Measurements from ENCODE around the gene PRR5L.
A peak's percentile ranks its signal among the peaks of the same experiment; 100 is the strongest.
"Not testable (repeated sequence)": the region's sequence is repeated elsewhere in the genome, so short reads cannot be mapped to it uniquely, and the experiment has no call there.

PRR5L gene

DNA sequence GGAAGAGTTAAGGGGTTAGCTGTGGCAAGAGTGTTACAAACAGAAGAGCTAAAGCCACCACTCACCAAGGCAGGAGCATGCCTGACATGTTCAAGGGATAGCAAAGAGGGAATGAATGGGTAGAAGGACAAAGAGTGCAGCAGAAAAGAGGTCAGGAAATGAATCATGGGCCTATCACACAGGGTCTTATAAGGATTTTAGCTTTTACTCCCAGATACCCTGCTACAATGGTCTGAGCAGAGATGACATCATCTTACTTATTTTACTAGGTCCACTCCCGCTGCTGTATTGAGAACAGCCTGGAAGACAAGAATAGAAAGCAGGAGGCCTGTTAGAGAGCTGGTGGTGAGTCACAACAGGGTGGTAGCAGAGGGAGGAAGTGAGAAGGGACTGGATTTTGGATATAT, 204.2 kb downstream of the PRR5L start:
- no peak for DNase-seq (ENCODE audit: low read depth)

- no peak for DNase-seq (ENCODE audit: low read depth)
These were observed 205.1 kb downstream of the PRR5L start for GRCh38 chr11:36501236-36501635.

- DNase-seq (ENCODE audit: low read depth) = no peak
These were observed 211.9 kb downstream of the PRR5L start for GRCh38 chr11:36507824-36508489.

- DNase-seq (ENCODE audit: low read depth) = no peak
These were observed 212.7 kb downstream of the PRR5L start for GRCh38 chr11:36508743-36509142.

- no peak for DNase-seq (ENCODE audit: low read depth)
These were observed 213.1 kb downstream of the PRR5L start for GRCh38 chr11:36509201-36509639.

- peak; percentile 92 for DNase-seq (ENCODE audit: low read depth)
These were observed 213.9 kb downstream of the PRR5L start, which contains the start of gene TRAF6 for GRCh38 chr11:36509694-36510593. TSS of gene TRAF6 (minus strand) at chr11:36510272. CDS start at chr11:36501515, 8,757 bp downstream.

GRCh38 chr11:36510594-36510942, 214.5 kb downstream of the PRR5L start:
- no peak for DNase-seq (ENCODE audit: low read depth)

DNA sequence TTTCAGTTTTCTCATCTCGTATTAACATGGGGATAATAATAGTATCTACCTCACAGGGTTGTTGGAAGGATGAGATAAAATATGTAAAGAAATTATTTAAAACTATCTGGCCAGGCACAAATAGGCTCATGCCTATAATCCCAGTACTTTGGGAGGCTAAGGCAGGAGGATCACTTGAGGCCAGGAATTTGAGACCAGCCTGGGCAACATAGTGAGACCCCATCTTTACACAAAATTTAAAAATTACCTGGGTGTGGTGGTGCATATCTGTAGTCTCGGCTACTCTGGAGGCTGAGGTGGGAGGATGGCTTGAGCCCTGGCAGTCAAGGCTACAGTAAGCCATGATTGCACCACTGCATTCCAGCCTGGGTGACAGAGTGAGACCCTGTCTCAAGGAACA, 215.0 kb downstream of the PRR5L start:
- DNase-seq (ENCODE audit: low read depth) = not testable (repeated sequence)

- DNase-seq (ENCODE audit: low read depth) = no peak
These were observed 215.9 kb downstream of the PRR5L start for GRCh38 chr11:36512016-36512415.

DNA sequence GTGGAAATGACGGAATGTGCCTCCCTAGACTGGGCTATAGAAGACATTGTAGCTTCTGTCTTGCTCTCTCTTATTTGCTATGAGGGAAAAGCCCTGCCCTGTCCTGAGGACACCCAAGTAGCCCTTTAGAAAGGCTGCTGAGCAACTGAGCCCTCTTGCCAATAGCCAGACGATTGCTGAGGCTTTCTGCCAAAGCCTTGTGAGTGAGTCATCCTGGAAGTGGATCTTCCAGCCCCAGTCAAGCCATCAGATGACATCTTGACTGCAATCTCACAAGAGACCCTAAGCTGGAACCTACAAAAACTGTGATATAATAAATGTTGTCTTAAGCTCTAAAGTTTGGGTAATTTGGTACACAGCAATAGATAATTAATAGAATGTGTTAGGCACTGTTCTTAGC, 217.9 kb downstream of the PRR5L start:
- DNase-seq (ENCODE audit: low read depth) = no peak
